ENCODE data around the gene ERAL1. TPM values are rescaled to one million over a fixed set of nuclear protein-coding genes. Genes with fewer than 3 reads are reported as not detected.

Gene ERAL1
- total and polyA plus RNA-seq, 2 of the 4 experiments (the other 2 are of a cell fraction): 34.1 to 62.3 TPM

DNA sequence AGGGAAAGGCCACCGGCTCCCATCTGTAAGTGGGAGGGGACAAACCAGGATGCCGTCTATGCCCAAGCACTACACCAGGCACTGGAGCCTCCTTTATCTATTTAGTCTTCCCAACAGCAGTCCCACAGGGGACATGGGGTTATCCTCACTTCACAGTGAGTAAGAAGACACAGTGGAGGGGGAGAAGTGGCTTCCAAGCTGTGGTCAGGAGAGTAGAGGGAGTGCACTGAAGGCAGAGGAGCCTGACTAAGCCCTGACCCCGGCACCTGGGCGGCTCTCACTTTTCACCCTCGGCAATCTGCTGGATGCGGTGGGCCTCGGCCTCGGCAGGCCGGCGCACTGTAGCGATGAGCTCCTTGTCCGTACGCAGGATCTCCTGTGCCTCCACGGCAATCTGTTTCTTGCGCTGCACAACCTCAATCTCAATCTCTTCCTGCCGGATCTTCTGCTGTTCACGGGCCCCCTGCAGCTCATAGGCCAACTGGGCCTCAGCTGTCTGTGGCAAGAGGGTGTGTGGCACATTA is 26.8 kb downstream of the ERAL1 start:
- Histone ChIP-seq H3K9ac (ENCODE audit: low read depth, low read length) (no peak overlapping the region), H4K20me1 (ENCODE audit: insufficient read depth, low read length) (0 out of 2 replicates have a peak, but pooled peaks cover 4% of the 10 kb centered on the region), H3K4me2 (ENCODE audit: low read depth, low read length) (no peak overlapping the region), H2AK9ac (replicated peaks; ENCODE audit: low read depth, low read length, poor library complexity) (no peak overlapping the region), H2BK15ac (ENCODE audit: low read depth, low read length) (no peak overlapping the region), H3K56ac (ENCODE audit: extremely low read depth, insufficient read depth, low read length) (no peak overlapping the region), H2BK120ac (ENCODE audit: low read depth, low read length) (no peak overlapping the region), H2AK5ac (ENCODE audit: low read depth, low read length) (no peak overlapping the region), H3K9me3 (ENCODE audit: control insufficient read depth, insufficient read depth, low read length) (no peaks in the 10 kb centered on the region), H3K4ac (ENCODE audit: low read depth, low read length) (no peak overlapping the region), H3K36me3 (ENCODE audit: control insufficient read depth, insufficient read depth, low read length) (peaks cover 62% of the 10 kb centered on the region), H4K5ac (ENCODE audit: low read depth, low read length) (no peak overlapping the region), H2BK5ac (ENCODE audit: low read depth, low read length, poor library complexity, severe bottlenecking) (no peak overlapping the region), H3K27me3 (ENCODE audit: control insufficient read depth, insufficient read depth, low read length) (no peaks in the 10 kb centered on the region), H3K23ac (ENCODE audit: low read depth, low read length) (no peak overlapping the region), H2AFZ (replicated peaks; ENCODE audit: low read length, poor library complexity) (no peak overlapping the region), H3K79me1 (ENCODE audit: low read depth in 1 of 2, low read length in 2 of 2) (no peaks in the 10 kb centered on the region), H2BK20ac (ENCODE audit: low read depth, low read length) (no peak overlapping the region), H4K91ac (ENCODE audit: insufficient read depth, low read depth, low read length) (no peak overlapping the region), H3K4me3 (ENCODE audit: insufficient read depth, low read depth, low read length) (no peak overlapping the region), H3K27ac (ENCODE audit: insufficient read depth, low read length) (no peak overlapping the region), H3K18ac (ENCODE audit: low read depth, low read length) (no peak overlapping the region), H3K14ac (replicated peaks; ENCODE audit: low read depth, low read length) (no peak overlapping the region), H3K9me1 (ENCODE audit: insufficient read depth, low read length) (no peaks in the 10 kb centered on the region), H4K8ac (ENCODE audit: low read depth in 2 of 2, low read length in 2 of 2) (no peak overlapping the region), H3K4me1 (ENCODE audit: control insufficient read depth, insufficient read depth, low read length) (no peaks in the 10 kb centered on the region)
- WGBS, 2 experiments (ENCODE audit: extremely low coverage in 2 of 2, insufficient read length in 1 of 2): 96% methylated on average over 12 of the region's 17 CpGs; no CpG with 5 or more reads in 1 of the 2 experiments
- TF ChIP-seq NFE2L2 (IDR thresholded peaks at IDR 0.05; ENCODE audit: low read depth, low read length) (no peak), MAFK (IDR thresholded peaks at IDR 0.05; ENCODE audit: low read depth, low read length) (no peak), POLR2A (IDR thresholded peaks at IDR 0.05; ENCODE audit: low read depth, low read length) (no peak), BHLHE40 (IDR thresholded peaks at IDR 0.05; ENCODE audit: low read depth, low read length) (no peak), RAD21 (IDR thresholded peaks at IDR 0.05; ENCODE audit: low read length) (no peak), SMC3 (IDR thresholded peaks at IDR 0.05; ENCODE audit: low read depth, low read length) (no peak), RFX5 (IDR thresholded peaks at IDR 0.05; ENCODE audit: low read depth, low read length) (no peak), RCOR1 (IDR thresholded peaks at IDR 0.05; ENCODE audit: insufficient replicate concordance, low read length) (no peak), MAZ (IDR thresholded peaks at IDR 0.05; ENCODE audit: borderline replicate concordance, low read depth, low read length) (no peak), USF2 (IDR thresholded peaks at IDR 0.05; ENCODE audit: low read depth, low read length) (no peak)
- dilution Hi-C loops (cut with HindIII; ENCODE audit: low sequenced_read_pairs, unreplicated experiment): no loop called here
- in situ Hi-C loops (cut with MboI; ENCODE audit: low sequenced_read_pairs): no loop called here
- intact Hi-C loops (cut with micrococcal nuclease): no loop called here
- ChIA-PET CTCF (no interaction called here), POLR2A (ENCODE audit: unreplicated experiment) (no interaction called here)
- BruUV-seq (replicated peaks): no TSS peak
- DNase-seq (no peak), ATAC-seq (ENCODE audit: low read depth) (no peak)
